KBM-7 (cell line): ENCODE measurements around the gene ARSI.

Source experiments
- DNase-seq: peaks from one replicate; pipeline ENCODE4 v3.0.0-alpha.2; 2015
- in situ Hi-C: fragments of 300-500 bp; cut with MboI; formaldehyde crosslinking; loops from 2 replicates; pipeline ENCODE4 v1.14.3; 2020; ENCODE audit warnings: low sequenced_read_pairs, low pct_unique_long_range_greater_than_20kb, mixed read lengths

ARSI gene

GRCh38 chr5:150329881-150330876 lies 27.5 kb upstream of the ARSI start:
- DNase-seq, result no peak
- in situ Hi-C loops, result no loop called here

- no peak for DNase-seq
- in situ Hi-C loops, result no loop called here
These were observed 26.3 kb upstream of the ARSI start for GRCh38 chr5:150329038-150329437.

GRCh38 chr5:150328515-150328914 lies 25.8 kb upstream of the ARSI start:
- DNase-seq, result no peak
- in situ Hi-C loops, result no loop called here

GRCh38 chr5:150327139-150327538 lies 24.4 kb upstream of the ARSI start:
- in situ Hi-C loops, result no loop called here
- no peak for DNase-seq

- in situ Hi-C loops, result no loop called here
- no peak for DNase-seq
These were observed 24.0 kb upstream of the ARSI start for GRCh38 chr5:150326707-150327106.

- in situ Hi-C loops, result no loop called here
- DNase-seq, result no peak
These were observed 22.7 kb upstream of the ARSI start for GRCh38 chr5:150325426-150325825.

- in situ Hi-C loops, result no loop called here
- no peak for DNase-seq
These were observed 21.1 kb upstream of the ARSI start for GRCh38 chr5:150323819-150324218.

GRCh38 chr5:150323092-150323491 lies 20.4 kb upstream of the ARSI start:
- DNase-seq, result no peak
- in situ Hi-C loops, result no loop called here

GRCh38 chr5:150322202-150322601 lies 19.5 kb upstream of the ARSI start:
- no peak for DNase-seq
- in situ Hi-C loops, result no loop called here

- no peak for DNase-seq
- in situ Hi-C loops, result no loop called here
These were observed 19.1 kb upstream of the ARSI start for GRCh38 chr5:150321784-150322183.

- no peak for DNase-seq
- in situ Hi-C loops, result no loop called here
These were observed 18.5 kb upstream of the ARSI start for GRCh38 chr5:150321211-150321610.

- DNase-seq, result no peak
- in situ Hi-C loops, result no loop called here
These were observed 17.4 kb upstream of the ARSI start for GRCh38 chr5:150320044-150320613.

- no peak for DNase-seq
These were observed 16.7 kb upstream of the ARSI start for GRCh38 chr5:150319484-150319790.

GRCh38 chr5:150318613-150319483 lies 16.1 kb upstream of the ARSI start:
- DNase-seq, result no peak
- in situ Hi-C loops, result no loop called here

More at GRCh38 chr5:150319484-150319790, 16.7 kb upstream of the ARSI start:
- in situ Hi-C loops, result no loop called here

GRCh38 chr5:150317048-150318003 lies 14.6 kb upstream of the ARSI start:
- DNase-seq, result no peak
- in situ Hi-C loops, result no loop called here

GRCh38 chr5:150316320-150316719 lies 13.6 kb upstream of the ARSI start:
- DNase-seq, result no peak
- in situ Hi-C loops, result no loop called here

- in situ Hi-C loops, result no loop called here
- no peak for DNase-seq
These were observed 12.5 kb upstream of the ARSI start for GRCh38 chr5:150315245-150315644.

GRCh38 chr5:150313921-150314716 lies 11.4 kb upstream of the ARSI start:
- no peak for DNase-seq

More at GRCh38 chr5:150313921-150314716, 11.4 kb upstream of the ARSI start:
- in situ Hi-C loops, result no loop called here
